Sigmoid colon (tissue), 7 donors: ENCODE data around the gene IRGQ. TPM values are rescaled to one million over a fixed set of nuclear protein-coding genes. Genes with fewer than 3 reads are reported as not detected.
"Not testable (repeated sequence)": the region's sequence is repeated elsewhere in the genome, so short reads cannot be mapped to it uniquely, and the experiment has no call there.

Experiments used
- DNase-seq: peaks from one replicate; pipeline ENCODE4 v3.0.0-alpha.2; 2019
- H3K27ac ChIP-seq, 4 donors: fragments of 200-600 bp; sonication (generic); one replicate each; pipeline ENCODE4 v1.5.1; 2016 to 2019; ENCODE audit warnings: mild to moderate bottlenecking in 1 of 4
- H3K27me3 ChIP-seq, 3 donors: fragments of 200-600 bp; sonication (generic); one replicate each; pipeline ENCODE4 v1.5.1; 2019; ENCODE audit warnings: mild to moderate bottlenecking in 1 of 3
- H3K36me3 ChIP-seq, 4 donors: fragments of 200-600 bp; sonication (generic); one replicate each; pipeline ENCODE4 v1.5.1; 2016 to 2019
- H3K4me1 ChIP-seq, 4 donors: fragments of 200-600 bp; sonication (generic); one replicate each; pipeline ENCODE4 v1.5.1; 2017 to 2019
- H3K4me3 ChIP-seq, 4 donors: fragments of 200-600 bp; sonication (generic); one replicate each; pipeline ENCODE4 v1.5.1; 2017 to 2019; ENCODE audit warnings: mild to moderate bottlenecking in 2 of 4, moderate library complexity in 1 of 4
- H3K9me3 ChIP-seq, 4 donors: fragments of 200-600 bp in 3 of 4; sonication (generic) in 3 of 4; one replicate each; pipeline versions ENCODE4 v1.5.1 to v1.6.1; 2013 to 2019
- CTCF ChIP-seq, 4 experiments: fragments of 450-650 bp in 3 of 4; fragments of 200-600 bp in 1 of 4; IDR thresholded peaks; one replicate each; pipeline ENCODE4 v1.5.1; 2016 to 2019; ENCODE audit warnings: antibody characterized with exemption in 4 of 4, mild to moderate bottlenecking in 3 of 4, moderate library complexity in 2 of 4
- EP300 ChIP-seq, 4 donors: sonication (generic); formaldehyde crosslinking; IDR thresholded peaks; one replicate each; pipeline ENCODE4 v1.6.1; 2017; ENCODE audit warnings: antibody characterized with exemption in 4 of 4
- POLR2A ChIP-seq, 2 donors: fragments of 450-650 bp; IDR thresholded peaks; one replicate each; pipeline ENCODE4 v1.6.1; 2016; ENCODE audit warnings: antibody characterized with exemption in 2 of 2, mild to moderate bottlenecking in 2 of 2, moderate library complexity in 2 of 2
- POLR2AphosphoS5 ChIP-seq, 4 donors: sonication (generic); formaldehyde crosslinking; IDR thresholded peaks; one replicate each; pipeline ENCODE4 v1.6.1; 2017; ENCODE audit warnings: antibody characterized with exemption in 4 of 4
- WGBS, 2 donors: extraction: QIAGEN DNeasy Blood & Tissue Kit; methylation state at CpG; one replicate each; pipeline ENCODE4 v1.1.7; 2013; 5-methylcytosine and 5-hydroxymethylcytosine counted together
- intact Hi-C: fragments of 100-400 bp; cut with DNase I; formaldehyde crosslinking; loops from one replicate; pipeline ENCODE4 v1.15.1; 2023
- polyA plus RNA-seq, 3 donors: library from polyadenylated mRNA; stranded (reverse); fragments of 200-250 nt; gene quantifications; one replicate each; pipeline ENCODE4 v1.2.3, GENCODE V29; 2013
- total RNA-seq, 4 donors: library from RNA; depleted of rRNA; stranded (reverse); fragments of >200 nt; gene quantifications; one replicate each; pipeline ENCODE4 v1.1.0, GENCODE V29; 2016
- donor health status: healthy with polysubstance abuse.
- donor health status: Bipolar disorder and iron deficiency.
- donor health status: healthy.

The IRGQ gene
- total and polyA plus RNA-seq, 7 donors, result 3.9 to 24.4 (median 13.5) TPM

- intact Hi-C loops, result no loop called here
- H3K9me3 ChIP-seq, result no peaks in the 10 kb centered on the region
- WGBS, 2 donors, result 76 to 81% methylated on average over 13 of the region's 13 CpGs
- H3K27ac ChIP-seq, result peak overlapping the region; percentile 54 to 73 (median 63)
- no peaks in the 10 kb centered on the region for H3K36me3 ChIP-seq
- no peak for DNase-seq
- TF ChIP-seq EP300 (IDR thresholded peaks at IDR 0.05), result no peak
- no peak for TF ChIP-seq POLR2A (IDR thresholded peaks at IDR 0.05)
- no peak for TF ChIP-seq CTCF (IDR thresholded peaks at IDR 0.05)
- TF ChIP-seq POLR2AphosphoS5 (IDR thresholded peaks at IDR 0.05), result no peak
- H3K4me1 ChIP-seq, result peaks cover 0 to 19% (median 14%) of the 10 kb centered on the region in 4 donors
- H3K4me3 ChIP-seq, result peak overlapping the region in 1 of 4 donors; percentile 69
- no peaks in the 10 kb centered on the region for H3K27me3 ChIP-seq
Measured at GRCh38 chr19:43638214-43638994, 42.5 kb upstream of the IRGQ start.

GRCh38 chr19:43636121-43636683 lies 40.3 kb upstream of the IRGQ start:
- DNase-seq, result no peak
- H3K27ac ChIP-seq, result peak overlapping the region; percentile 41 to 64 (median 60)
- 85 to 87% methylated on average over 14 of the region's 14 CpGs for WGBS, 2 donors
- no peak overlapping the region for H3K4me3 ChIP-seq
- H3K9me3 ChIP-seq, result no peaks in the 10 kb centered on the region
- H3K36me3 ChIP-seq, result no peaks in the 10 kb centered on the region
- TF ChIP-seq POLR2A (IDR thresholded peaks at IDR 0.05), result no peak
- TF ChIP-seq CTCF (IDR thresholded peaks at IDR 0.05), result no peak
- TF ChIP-seq POLR2AphosphoS5 (IDR thresholded peaks at IDR 0.05), result peak in 1 of 4 donors; percentile 12
- no peak for TF ChIP-seq EP300 (IDR thresholded peaks at IDR 0.05)
- H3K4me1 ChIP-seq, result peaks cover 0 to 19% (median 14%) of the 10 kb centered on the region in 4 donors
- no peaks in the 10 kb centered on the region for H3K27me3 ChIP-seq
- intact Hi-C loops, result no loop called here

GRCh38 chr19:43635561-43635940 lies 39.6 kb upstream of the IRGQ start:
- 68 to 77% methylated on average over 2 of the region's 2 CpGs for WGBS, 2 donors
- H3K9me3 ChIP-seq, H3K36me3 ChIP-seq, intact Hi-C loops, DNase-seq, H3K27me3 ChIP-seq: not testable (repeated sequence)
- Histone ChIP-seq H3K27ac (peak overlapping the region; percentile 41 to 64 (median 60)), H3K4me1 (peaks cover 0 to 16% (median 11%) of the 10 kb centered on the region in 4 donors), H3K4me3 (peak overlapping the region in 3 of 4 donors; percentile 17 to 33 (median 24))

GRCh38 chr19:43634872-43635560 lies 39.1 kb upstream of the IRGQ start:
- TF ChIP-seq POLR2A (IDR thresholded peaks at IDR 0.05) (no peak), EP300 (IDR thresholded peaks at IDR 0.05) (no peak), POLR2AphosphoS5 (IDR thresholded peaks at IDR 0.05) (peak in 2 of 4 donors; percentile 40 to 65), CTCF (IDR thresholded peaks at IDR 0.05) (no peak)
- no peaks in the 10 kb centered on the region for H3K27me3 ChIP-seq
- no peak for DNase-seq
- no peaks in the 10 kb centered on the region for H3K9me3 ChIP-seq
- peak overlapping the region; percentile 41 to 64 (median 60) for H3K27ac ChIP-seq
- H3K36me3 ChIP-seq, result no peaks in the 10 kb centered on the region
- intact Hi-C loops, result no loop called here
- WGBS, 2 donors, result 21 to 50% methylated on average over 17 of the region's 17 CpGs
- H3K4me1 ChIP-seq, result peaks cover 0 to 11% (median 5%) of the 10 kb centered on the region in 4 donors
- H3K4me3 ChIP-seq, result peak overlapping the region; percentile 5 to 33 (median 20)

GRCh38 chr19:43634506-43634871 lies 38.6 kb upstream of the IRGQ start:
- no peak for TF ChIP-seq POLR2A (IDR thresholded peaks at IDR 0.05)
- TF ChIP-seq POLR2AphosphoS5 (IDR thresholded peaks at IDR 0.05), result no peak
- TF ChIP-seq EP300 (IDR thresholded peaks at IDR 0.05), result no peak
- no peak for TF ChIP-seq CTCF (IDR thresholded peaks at IDR 0.05)
- intact Hi-C loops, result no loop called here
- H3K4me3 ChIP-seq, result peak overlapping the region; percentile 5 to 33 (median 20)
- peak overlapping the region; percentile 41 to 64 (median 60) for H3K27ac ChIP-seq
- peaks cover 0 to 9% (median 4%) of the 10 kb centered on the region in 4 donors for H3K4me1 ChIP-seq
- H3K27me3 ChIP-seq, result no peaks in the 10 kb centered on the region
- H3K36me3 ChIP-seq, result no peaks in the 10 kb centered on the region
- H3K9me3 ChIP-seq, result no peaks in the 10 kb centered on the region
- whole genome bisulfite sequencing, 2 donors, result 40 to 56% methylated on average over 5 of the region's 5 CpGs
- DNase-seq, result no peak
